ENCODE data around the gene LRIG3. TPM values are rescaled to one million over a fixed set of nuclear protein-coding genes. Genes with fewer than 3 reads are reported as not detected.

The LRIG3 gene
- total RNA-seq, 3 donors from 2014 or later (not counting 1 experiment from before 2014, with no cell fraction given) = 0.18 TPM; not detected in 2

GRCh38 chr12:58847901-58848600 lies 72.3 kb downstream of the LRIG3 start:
- Mint-ChIP-seq H3K9me3 (peaks cover 4 to 8% of the 10 kb centered on the region in 2 donors), H3K27me3 (ENCODE audit: low read depth in 2 of 2) (no peaks in the 10 kb centered on the region), H3K27ac (no peak overlapping the region), H3K4me1 (no peaks in the 10 kb centered on the region), H3K4me3 (no peak overlapping the region), H3K36me3 (no peaks in the 10 kb centered on the region)
- H3K4me3 ChIP-seq (ENCODE audit: low read length) = no peak overlapping the region
- no peak overlapping the region for H3K27ac ChIP-seq (ENCODE audit: low read length)
- intact Hi-C loops (cut with micrococcal nuclease) = no loop called here
- ATAC-seq = no peak
- H3K9me3 ChIP-seq (ENCODE audit: control insufficient read depth, insufficient read depth, low read length) = no peaks in the 10 kb centered on the region
- WGBS (ENCODE audit: insufficient coverage) = 18% methylated on average over 4 of the region's 5 CpGs
- no peaks in the 10 kb centered on the region for H3K27me3 ChIP-seq (ENCODE audit: control insufficient read depth, insufficient read depth, low read length)
- TF ChIP-seq CTCF (IDR thresholded peaks at IDR 0.05) = no peak
- no peaks in the 10 kb centered on the region for H3K4me1 ChIP-seq (ENCODE audit: control insufficient read depth, insufficient read depth, low read length)
- no peak for DNase-seq
- no peaks in the 10 kb centered on the region for H3K36me3 ChIP-seq (ENCODE audit: control insufficient read depth, insufficient read depth, low read length)

GRCh38 chr12:58844161-58844560 lies 76.1 kb downstream of the LRIG3 start:
- no peak for TF ChIP-seq CTCF (IDR thresholded peaks at IDR 0.05)
- no peak overlapping the region for H3K4me3 ChIP-seq (ENCODE audit: low read length)
- ATAC-seq (no peak), DNase-seq (no peak)
- Mint-ChIP-seq H3K27ac (no peak overlapping the region), H3K9me3 (peaks cover 4 to 5% of the 10 kb centered on the region in 2 donors), H3K4me1 (no peaks in the 10 kb centered on the region), H3K27me3 (ENCODE audit: low read depth in 2 of 2) (no peaks in the 10 kb centered on the region), H3K4me3 (no peak overlapping the region), H3K36me3 (no peaks in the 10 kb centered on the region)
- H3K9me3 ChIP-seq (ENCODE audit: control insufficient read depth, insufficient read depth, low read length) = peaks cover 14% of the 10 kb centered on the region
- no peaks in the 10 kb centered on the region for H3K27me3 ChIP-seq (ENCODE audit: control insufficient read depth, insufficient read depth, low read length)
- no peak overlapping the region for H3K27ac ChIP-seq (ENCODE audit: low read length)
- H3K4me1 ChIP-seq (ENCODE audit: control insufficient read depth, insufficient read depth, low read length) = no peaks in the 10 kb centered on the region
- intact Hi-C loops (cut with micrococcal nuclease) = no loop called here
- WGBS (ENCODE audit: insufficient coverage) = 88% methylated on average over 1 of the region's 4 CpGs
- no peaks in the 10 kb centered on the region for H3K36me3 ChIP-seq (ENCODE audit: control insufficient read depth, insufficient read depth, low read length)

GRCh38 chr12:58841058-58841798 lies 79.1 kb downstream of the LRIG3 start:
- Mint-ChIP-seq H3K27me3 (ENCODE audit: low read depth in 2 of 2) (no peaks in the 10 kb centered on the region), H3K4me1 (no peaks in the 10 kb centered on the region), H3K27ac (no peak overlapping the region), H3K9me3 (peaks cover 12 to 15% of the 10 kb centered on the region in 2 donors), H3K36me3 (no peaks in the 10 kb centered on the region), H3K4me3 (no peak overlapping the region)
- DNase-seq (no peak), ATAC-seq (no peak)
- Histone ChIP-seq H3K27ac (ENCODE audit: low read length) (no peak overlapping the region), H3K9me3 (ENCODE audit: control insufficient read depth, insufficient read depth, low read length) (peaks cover 14% of the 10 kb centered on the region), H3K4me3 (ENCODE audit: low read length) (no peak overlapping the region), H3K36me3 (ENCODE audit: control insufficient read depth, insufficient read depth, low read length) (no peaks in the 10 kb centered on the region), H3K4me1 (ENCODE audit: control insufficient read depth, insufficient read depth, low read length) (no peaks in the 10 kb centered on the region), H3K27me3 (ENCODE audit: control insufficient read depth, insufficient read depth, low read length) (no peaks in the 10 kb centered on the region)
- TF ChIP-seq CTCF (IDR thresholded peaks at IDR 0.05) = no peak
- 74% methylated on average over 14 of the region's 15 CpGs for WGBS (ENCODE audit: insufficient coverage)
- intact Hi-C loops (cut with micrococcal nuclease) = no loop called here
